Measurements from ENCODE around the gene METTL9. TPM values are rescaled to one million over a fixed set of nuclear protein-coding genes. Genes with fewer than 3 reads are reported as not detected.
A peak's percentile ranks its signal among the peaks of the same experiment; 100 is the strongest.

The METTL9 gene
- total and polyA plus RNA-seq, 2 of the 13 experiments (the other 11 are each of a cell fraction or from before 2014, with no cell fraction given) = 123 to 204 TPM

DNA sequence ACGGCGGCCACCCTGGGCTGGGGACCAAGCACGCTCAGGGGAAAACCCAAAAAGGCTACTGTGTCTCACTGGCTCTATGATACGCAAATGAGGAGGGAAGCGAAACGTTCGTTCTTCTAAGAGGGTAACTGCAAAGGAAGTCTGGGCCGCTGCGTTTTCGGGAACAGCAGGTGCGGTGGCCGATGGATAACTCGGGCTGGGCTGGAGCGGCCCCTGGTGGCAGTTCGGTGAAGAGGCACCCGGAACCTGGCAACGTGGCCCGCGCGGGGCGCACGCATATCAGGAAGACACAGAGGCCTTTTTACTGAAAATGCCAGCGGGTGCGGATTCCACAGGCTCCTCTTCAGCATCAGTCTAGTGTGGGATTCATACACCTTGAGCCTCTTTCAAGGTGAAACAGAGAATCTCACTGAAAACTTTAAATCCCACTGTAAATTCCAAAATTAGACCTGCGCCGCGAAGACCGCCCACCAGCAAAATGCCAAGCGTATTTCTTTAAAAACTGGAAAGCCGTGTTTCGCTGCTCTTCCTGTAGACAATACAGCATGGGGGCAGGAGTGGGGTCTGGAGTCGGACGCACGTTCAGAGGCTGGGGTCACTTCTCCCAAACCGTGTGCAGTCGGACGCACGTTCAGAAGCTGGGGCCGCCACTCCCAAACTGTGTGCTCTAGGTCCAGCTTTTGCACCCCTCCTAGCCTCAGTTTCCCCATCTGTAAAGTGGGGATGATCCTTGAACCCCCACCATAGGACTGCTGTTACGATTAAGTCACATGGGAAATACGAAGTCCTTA, 44.4 kb upstream of the METTL9 start (continued):
- TF ChIP-seq CC2D1A (CRISPR knock-in tag; IDR thresholded peaks at IDR 0.05) (0 out of 2 replicates have a peak, but pooled peaks have one; percentile 24), EED (CRISPR knock-in tag; IDR thresholded peaks at IDR 0.05) (peak; percentile 91), ZFAT (CRISPR knock-in tag; conservative IDR thresholded peaks at IDR 0.05) (no peak), ZNF567 (CRISPR knock-in tag; IDR thresholded peaks at IDR 0.05; ENCODE audit: borderline replicate concordance) (peak; percentile 72; the same call in 1 of the 2 replicates), SRSF4 (IDR thresholded peaks at IDR 0.05; ENCODE audit: low read depth, low read length, poor library complexity, severe bottlenecking) (no peak), KLF12 (CRISPR knock-in tag; IDR thresholded peaks at IDR 0.05; ENCODE audit: borderline replicate concordance) (peak; percentile 69; the same call in 1 of the 2 replicates), HOXA3 (CRISPR knock-in tag; IDR thresholded peaks at IDR 0.05) (peak; percentile 94)
- TF ChIP-seq, protein P1, sequence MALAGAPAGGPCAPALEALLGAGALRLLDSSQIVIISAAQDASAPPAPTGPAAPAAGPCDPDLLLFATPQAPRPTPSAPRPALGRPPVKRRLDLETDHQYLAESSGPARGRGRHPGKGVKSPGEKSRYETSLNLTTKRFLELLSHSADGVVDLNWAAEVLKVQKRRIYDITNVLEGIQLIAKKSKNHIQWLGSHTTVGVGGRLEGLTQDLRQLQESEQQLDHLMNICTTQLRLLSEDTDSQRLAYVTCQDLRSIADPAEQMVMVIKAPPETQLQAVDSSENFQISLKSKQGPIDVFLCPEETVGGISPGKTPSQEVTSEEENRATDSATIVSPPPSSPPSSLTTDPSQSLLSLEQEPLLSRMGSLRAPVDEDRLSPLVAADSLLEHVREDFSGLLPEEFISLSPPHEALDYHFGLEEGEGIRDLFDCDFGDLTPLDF (CRISPR knock-in tag; IDR thresholded peaks at IDR 0.05) = peak; percentile 73; the same call in 1 of the 2 replicates
- TF ChIP-seq, protein P2, sequence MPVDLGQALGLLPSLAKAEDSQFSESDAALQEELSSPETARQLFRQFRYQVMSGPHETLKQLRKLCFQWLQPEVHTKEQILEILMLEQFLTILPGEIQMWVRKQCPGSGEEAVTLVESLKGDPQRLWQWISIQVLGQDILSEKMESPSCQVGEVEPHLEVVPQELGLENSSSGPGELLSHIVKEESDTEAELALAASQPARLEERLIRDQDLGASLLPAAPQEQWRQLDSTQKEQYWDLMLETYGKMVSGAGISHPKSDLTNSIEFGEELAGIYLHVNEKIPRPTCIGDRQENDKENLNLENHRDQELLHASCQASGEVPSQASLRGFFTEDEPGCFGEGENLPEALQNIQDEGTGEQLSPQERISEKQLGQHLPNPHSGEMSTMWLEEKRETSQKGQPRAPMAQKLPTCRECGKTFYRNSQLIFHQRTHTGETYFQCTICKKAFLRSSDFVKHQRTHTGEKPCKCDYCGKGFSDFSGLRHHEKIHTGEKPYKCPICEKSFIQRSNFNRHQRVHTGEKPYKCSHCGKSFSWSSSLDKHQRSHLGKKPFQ (CRISPR knock-in tag; IDR thresholded peaks at IDR 0.05; ENCODE audit: insufficient replicate concordance) = no peak
- TF ChIP-seq, protein P3, sequence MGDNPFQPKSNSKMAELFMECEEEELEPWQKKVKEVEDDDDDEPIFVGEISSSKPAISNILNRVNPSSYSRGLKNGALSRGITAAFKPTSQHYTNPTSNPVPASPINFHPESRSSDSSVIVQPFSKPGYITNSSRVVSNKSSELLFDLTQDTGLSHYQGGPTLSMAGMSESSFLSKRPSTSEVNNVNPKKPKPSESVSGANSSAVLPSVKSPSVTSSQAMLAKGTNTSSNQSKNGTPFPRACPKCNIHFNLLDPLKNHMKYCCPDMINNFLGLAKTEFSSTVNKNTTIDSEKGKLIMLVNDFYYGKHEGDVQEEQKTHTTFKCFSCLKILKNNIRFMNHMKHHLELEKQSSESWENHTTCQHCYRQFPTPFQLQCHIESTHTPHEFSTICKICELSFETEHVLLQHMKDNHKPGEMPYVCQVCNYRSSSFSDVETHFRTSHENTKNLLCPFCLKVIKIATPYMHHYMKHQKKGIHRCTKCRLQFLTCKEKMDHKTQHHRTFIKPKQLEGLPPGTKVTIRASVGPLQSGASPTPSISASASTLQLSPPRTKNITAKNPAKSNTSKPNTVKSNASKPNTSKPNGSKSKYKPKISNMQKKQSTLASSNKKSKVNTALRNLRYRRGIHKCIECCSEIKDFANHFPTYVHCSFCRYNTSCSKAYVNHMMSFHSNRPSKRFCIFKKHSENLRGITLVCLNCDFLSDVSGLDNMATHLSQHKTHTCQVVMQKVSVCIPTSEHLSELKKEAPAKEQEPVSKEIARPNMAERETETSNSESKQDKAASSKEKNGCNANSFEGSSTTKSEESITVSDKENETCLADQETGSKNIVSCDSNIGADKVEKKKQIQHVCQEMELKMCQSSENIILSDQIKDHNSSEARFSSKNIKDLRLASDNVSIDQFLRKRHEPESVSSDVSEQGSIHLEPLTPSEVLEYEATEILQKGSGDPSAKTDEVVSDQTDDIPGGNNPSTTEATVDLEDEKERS (CRISPR knock-in tag; IDR thresholded peaks at IDR 0.05) = no peak
- TF ChIP-seq, protein P4, sequence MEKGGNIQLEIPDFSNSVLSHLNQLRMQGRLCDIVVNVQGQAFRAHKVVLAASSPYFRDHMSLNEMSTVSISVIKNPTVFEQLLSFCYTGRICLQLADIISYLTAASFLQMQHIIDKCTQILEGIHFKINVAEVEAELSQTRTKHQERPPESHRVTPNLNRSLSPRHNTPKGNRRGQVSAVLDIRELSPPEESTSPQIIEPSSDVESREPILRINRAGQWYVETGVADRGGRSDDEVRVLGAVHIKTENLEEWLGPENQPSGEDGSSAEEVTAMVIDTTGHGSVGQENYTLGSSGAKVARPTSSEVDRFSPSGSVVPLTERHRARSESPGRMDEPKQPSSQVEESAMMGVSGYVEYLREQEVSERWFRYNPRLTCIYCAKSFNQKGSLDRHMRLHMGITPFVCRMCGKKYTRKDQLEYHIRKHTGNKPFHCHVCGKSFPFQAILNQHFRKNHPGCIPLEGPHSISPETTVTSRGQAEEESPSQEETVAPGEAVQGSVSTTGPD (CRISPR knock-in tag; IDR thresholded peaks at IDR 0.05) = no peak
- TF ChIP-seq, protein P5, sequence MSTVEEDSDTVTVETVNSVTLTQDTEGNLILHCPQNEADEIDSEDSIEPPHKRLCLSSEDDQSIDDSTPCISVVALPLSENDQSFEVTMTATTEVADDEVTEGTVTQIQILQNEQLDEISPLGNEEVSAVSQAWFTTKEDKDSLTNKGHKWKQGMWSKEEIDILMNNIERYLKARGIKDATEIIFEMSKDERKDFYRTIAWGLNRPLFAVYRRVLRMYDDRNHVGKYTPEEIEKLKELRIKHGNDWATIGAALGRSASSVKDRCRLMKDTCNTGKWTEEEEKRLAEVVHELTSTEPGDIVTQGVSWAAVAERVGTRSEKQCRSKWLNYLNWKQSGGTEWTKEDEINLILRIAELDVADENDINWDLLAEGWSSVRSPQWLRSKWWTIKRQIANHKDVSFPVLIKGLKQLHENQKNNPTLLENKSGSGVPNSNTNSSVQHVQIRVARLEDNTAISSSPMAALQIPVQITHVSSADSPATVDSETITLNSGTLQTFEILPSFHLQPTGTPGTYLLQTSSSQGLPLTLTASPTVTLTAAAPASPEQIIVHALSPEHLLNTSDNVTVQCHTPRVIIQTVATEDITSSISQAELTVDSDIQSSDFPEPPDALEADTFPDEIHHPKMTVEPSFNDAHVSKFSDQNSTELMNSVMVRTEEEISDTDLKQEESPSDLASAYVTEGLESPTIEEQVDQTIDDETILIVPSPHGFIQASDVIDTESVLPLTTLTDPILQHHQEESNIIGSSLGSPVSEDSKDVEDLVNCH (CRISPR knock-in tag; IDR thresholded peaks at IDR 0.05) = peak; percentile 52; the same call in 1 of the 2 replicates
- TF ChIP-seq, protein P6, sequence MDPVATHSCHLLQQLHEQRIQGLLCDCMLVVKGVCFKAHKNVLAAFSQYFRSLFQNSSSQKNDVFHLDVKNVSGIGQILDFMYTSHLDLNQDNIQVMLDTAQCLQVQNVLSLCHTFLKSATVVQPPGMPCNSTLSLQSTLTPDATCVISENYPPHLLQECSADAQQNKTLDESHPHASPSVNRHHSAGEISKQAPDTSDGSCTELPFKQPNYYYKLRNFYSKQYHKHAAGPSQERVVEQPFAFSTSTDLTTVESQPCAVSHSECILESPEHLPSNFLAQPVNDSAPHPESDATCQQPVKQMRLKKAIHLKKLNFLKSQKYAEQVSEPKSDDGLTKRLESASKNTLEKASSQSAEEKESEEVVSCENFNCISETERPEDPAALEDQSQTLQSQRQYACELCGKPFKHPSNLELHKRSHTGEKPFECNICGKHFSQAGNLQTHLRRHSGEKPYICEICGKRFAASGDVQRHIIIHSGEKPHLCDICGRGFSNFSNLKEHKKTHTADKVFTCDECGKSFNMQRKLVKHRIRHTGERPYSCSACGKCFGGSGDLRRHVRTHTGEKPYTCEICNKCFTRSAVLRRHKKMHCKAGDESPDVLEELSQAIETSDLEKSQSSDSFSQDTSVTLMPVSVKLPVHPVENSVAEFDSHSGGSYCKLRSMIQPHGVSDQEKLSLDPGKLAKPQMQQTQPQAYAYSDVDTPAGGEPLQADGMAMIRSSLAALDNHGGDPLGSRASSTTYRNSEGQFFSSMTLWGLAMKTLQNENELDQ (CRISPR knock-in tag; IDR thresholded peaks at IDR 0.05; ENCODE audit: borderline replicate concordance) = peak; percentile 87

All from HepG2 (cell line).